ACC112 (cell line): ENCODE data around the gene EXOC2.
A peak's percentile ranks its signal among the peaks of the same experiment; 100 is the strongest.
"Not testable (repeated sequence)": the region's sequence is repeated elsewhere in the genome, so short reads cannot be mapped to it uniquely, and the experiment has no call there.

Experiments used
- H2AFZ ChIP-seq: fragments of 200-600 bp; sonication (generic); one replicate; pipeline ENCODE4 v1.6.0; 2017; ENCODE audit warnings: antibody characterized with exemption, low read length; ENCODE audit not compliant: unreplicated experiment
- H3K27ac ChIP-seq: fragments of 200-600 bp; sonication (generic); 2 replicates; pipeline ENCODE4 v1.5.1; 2014; ENCODE audit warnings: low read depth, mild to moderate bottlenecking, antibody characterized with exemption, low read length, moderate library complexity
- H3K27me3 ChIP-seq: fragments of 200-600 bp; sonication (generic); 2 replicates; pipeline ENCODE4 v1.6.1; 2014; ENCODE audit warnings: mild to moderate bottlenecking, antibody characterized with exemption, low read length, moderate library complexity, mixed read lengths; ENCODE audit not compliant: insufficient read depth
- H3K36me3 ChIP-seq: fragments of 200-600 bp; sonication (generic); 2 replicates; pipeline ENCODE4 v1.6.1; 2016; ENCODE audit warnings: mild to moderate bottlenecking, antibody characterized with exemption, low read length, moderate library complexity, mixed read lengths; ENCODE audit not compliant: insufficient read depth
- H3K4me1 ChIP-seq: fragments of 200-600 bp; sonication (generic); one replicate; pipeline ENCODE4 v1.6.1; 2016; ENCODE audit warnings: low read length, mixed read lengths; ENCODE audit not compliant: insufficient read depth, unreplicated experiment, control insufficient read depth
- H3K4me3 ChIP-seq: fragments of 200-600 bp; sonication (generic); 2 replicates; pipeline ENCODE4 v1.5.1; 2014; ENCODE audit warnings: mild to moderate bottlenecking, low read depth, low read length
- H3K79me2 ChIP-seq: fragments of 200-600 bp; sonication (generic); one replicate; pipeline ENCODE4 v1.6.0; 2016; ENCODE audit warnings: low read length; ENCODE audit not compliant: control insufficient read depth, unreplicated experiment, insufficient read depth

The EXOC2 gene

DNA sequence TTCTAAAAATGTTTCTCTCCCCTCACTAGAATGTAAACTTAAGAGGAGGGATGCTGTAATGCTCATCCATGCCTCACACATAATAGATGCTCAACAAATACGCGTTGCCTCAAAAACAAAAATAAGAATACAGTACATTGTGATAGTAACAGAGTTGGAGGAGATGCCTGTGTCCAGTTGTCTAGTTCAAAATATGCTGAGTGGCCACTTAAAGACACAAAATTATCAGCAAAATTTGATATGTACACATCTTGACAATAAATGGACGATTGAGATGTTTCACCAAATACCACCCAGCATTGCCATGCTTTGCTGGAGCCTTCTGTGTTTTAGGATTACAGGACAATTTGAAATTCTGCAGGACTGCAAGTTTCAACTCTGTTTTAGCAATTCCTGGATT, 7.6 kb upstream of the EXOC2 start:
- H3K27ac ChIP-seq: no peak overlapping the region
- no peaks in the 10 kb centered on the region for H3K27me3 ChIP-seq
- H3K4me3 ChIP-seq: no peak overlapping the region
- no peaks in the 10 kb centered on the region for H3K36me3 ChIP-seq
- H3K4me1 ChIP-seq: no peaks in the 10 kb centered on the region
- H2AFZ ChIP-seq: no peak overlapping the region
- no peaks in the 10 kb centered on the region for H3K79me2 ChIP-seq

DNA sequence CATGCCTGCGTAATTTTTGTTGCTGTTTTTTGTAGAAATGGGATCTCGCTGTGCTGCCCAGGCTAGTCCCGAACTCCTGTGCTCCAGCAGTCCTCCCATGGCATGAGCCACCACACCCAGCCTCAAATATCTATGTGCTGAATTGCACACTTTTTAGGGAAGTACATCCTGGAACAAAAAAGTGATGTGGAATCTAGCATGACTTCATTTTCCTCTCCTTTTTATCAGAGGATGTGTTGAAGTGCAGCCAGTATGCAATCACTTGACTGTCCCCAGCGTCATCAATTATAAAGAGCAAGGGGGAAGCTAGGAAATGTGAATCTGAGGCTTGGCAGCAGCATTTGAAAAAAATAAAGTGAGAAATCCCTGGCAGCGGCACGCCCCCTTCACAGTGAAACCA, 6.4 kb upstream of the EXOC2 start:
- H3K4me1 ChIP-seq: no peaks in the 10 kb centered on the region
- H2AFZ ChIP-seq: no peak overlapping the region
- no peaks in the 10 kb centered on the region for H3K79me2 ChIP-seq
- H3K4me3 ChIP-seq: no peak overlapping the region
- no peaks in the 10 kb centered on the region for H3K36me3 ChIP-seq
- no peak overlapping the region for H3K27ac ChIP-seq
- H3K27me3 ChIP-seq: no peaks in the 10 kb centered on the region

DNA sequence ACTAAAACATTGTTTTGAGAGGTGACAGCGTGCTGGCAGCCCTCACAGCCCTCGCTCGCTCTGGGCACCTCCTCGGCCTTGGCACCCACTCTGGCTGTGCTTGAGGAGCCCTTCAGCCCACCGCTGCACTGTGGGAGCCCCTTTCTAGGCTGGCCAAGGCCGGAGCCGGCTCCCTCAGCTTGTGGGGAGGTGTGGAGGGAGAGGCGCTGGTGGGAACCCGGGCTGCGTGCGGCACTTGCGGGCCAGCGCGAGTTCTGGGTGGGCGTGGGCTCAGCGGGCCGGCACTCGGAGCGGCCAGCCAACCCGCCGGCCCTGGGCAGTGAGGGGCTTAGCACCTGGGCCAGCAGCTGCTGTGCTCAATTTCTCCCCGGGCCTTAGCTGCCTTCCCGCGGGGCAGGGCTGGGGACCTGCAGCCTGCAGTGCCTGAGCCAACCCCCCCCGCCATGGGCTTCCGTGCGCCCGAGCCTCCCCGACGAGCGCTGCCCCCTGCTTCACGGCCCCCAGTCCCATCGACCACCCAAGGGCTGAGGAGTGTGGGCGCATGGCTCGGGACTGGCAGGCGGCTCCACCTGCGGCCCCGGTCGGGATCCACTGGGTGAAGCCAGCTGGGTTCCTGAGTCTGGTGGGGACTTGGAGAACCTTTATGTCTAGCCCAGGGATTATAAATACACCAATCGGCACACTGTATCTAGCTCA, 1.6 kb upstream of the EXOC2 start:
- not testable (repeated sequence) for H3K27ac ChIP-seq, H2AFZ ChIP-seq, H3K27me3 ChIP-seq, H3K36me3 ChIP-seq, H3K4me3 ChIP-seq
- Histone ChIP-seq H3K79me2 (peaks cover 28% of the 10 kb centered on the region), H3K4me1 (peaks cover 14% of the 10 kb centered on the region)

DNA sequence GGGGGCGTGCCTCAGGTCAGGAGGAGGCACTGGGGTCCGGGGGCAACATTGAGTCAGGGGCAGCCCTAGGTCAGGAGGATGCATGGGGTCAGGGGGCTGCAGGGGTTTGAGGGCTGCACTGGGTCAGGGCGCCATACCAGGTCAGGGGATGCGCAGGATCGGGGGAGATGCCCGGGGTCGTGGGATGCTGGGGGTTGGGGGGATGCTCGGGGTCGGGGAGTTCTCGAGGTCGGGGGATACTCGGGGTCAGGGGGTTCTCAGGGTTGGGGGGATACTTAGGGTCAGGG, 727 bp upstream of the EXOC2 start:
- no peaks in the 10 kb centered on the region for H3K27me3 ChIP-seq
- no peak overlapping the region for H3K27ac ChIP-seq
- no peak overlapping the region for H2AFZ ChIP-seq
- H3K79me2 ChIP-seq: peaks cover 35% of the 10 kb centered on the region
- H3K4me1 ChIP-seq: peaks cover 14% of the 10 kb centered on the region
- no peaks in the 10 kb centered on the region for H3K36me3 ChIP-seq
- H3K4me3 ChIP-seq: peak overlapping the region; percentile 93

DNA sequence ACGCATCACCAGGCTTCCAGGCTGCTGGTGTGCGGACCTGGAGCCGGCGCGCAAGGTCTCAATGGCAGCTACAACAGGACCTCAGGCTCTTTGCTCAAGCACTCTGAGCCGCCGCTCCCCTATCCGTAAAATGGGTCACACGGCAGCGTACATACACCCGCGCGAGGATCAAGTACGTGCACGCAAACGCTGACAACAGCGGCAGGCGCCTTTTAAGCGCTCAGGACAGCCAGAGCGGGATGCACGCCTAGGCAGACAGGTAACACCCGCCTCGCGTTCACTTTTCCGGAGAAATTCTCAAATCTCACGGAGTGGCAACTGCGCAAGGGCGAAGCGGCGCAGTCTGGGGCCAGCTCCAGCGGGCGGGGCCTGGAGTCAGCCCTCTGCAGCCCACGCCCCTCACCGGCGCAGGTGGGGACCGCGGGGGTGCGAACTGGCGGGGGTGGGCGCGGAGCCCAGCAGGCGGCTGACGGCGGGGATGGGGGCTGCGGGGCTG, 535 bp downstream of the EXOC2 start:
- peaks cover 38% of the 10 kb centered on the region for H3K79me2 ChIP-seq
- peak overlapping the region; percentile 57 for H2AFZ ChIP-seq
- H3K27ac ChIP-seq: no peak overlapping the region

DNA sequence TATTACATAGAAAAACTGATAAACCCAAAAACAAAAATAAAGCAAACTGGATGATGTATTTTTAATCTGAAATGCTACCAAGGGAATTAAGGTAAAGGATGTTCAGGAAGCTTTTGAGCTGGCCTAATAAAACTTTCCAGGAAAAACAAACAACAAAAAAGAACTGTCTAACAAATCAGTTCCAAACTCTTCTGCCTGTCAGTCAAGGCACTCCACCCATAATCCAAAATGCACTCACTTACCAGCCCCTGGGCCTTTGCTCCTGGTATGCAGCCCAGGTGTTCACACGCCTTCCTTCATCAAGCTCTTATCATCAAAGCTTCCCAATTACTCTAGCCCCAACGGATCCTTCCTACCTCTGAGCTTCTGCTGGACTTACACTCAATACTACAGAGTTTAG, 3.7 kb downstream of the EXOC2 start:
- Histone ChIP-seq H3K79me2 (peaks cover 49% of the 10 kb centered on the region), H3K36me3 (no peaks in the 10 kb centered on the region), H2AFZ (no peak overlapping the region), H3K4me1 (peaks cover 27% of the 10 kb centered on the region), H3K27ac (no peak overlapping the region), H3K27me3 (no peaks in the 10 kb centered on the region), H3K4me3 (no peak overlapping the region)

More for the DNA sequence above, 535 bp downstream of the EXOC2 start:
- H3K27me3 ChIP-seq: no peaks in the 10 kb centered on the region
- peak overlapping the region; percentile 93 for H3K4me3 ChIP-seq
- no peaks in the 10 kb centered on the region for H3K36me3 ChIP-seq
- H3K4me1 ChIP-seq: peaks cover 14% of the 10 kb centered on the region

DNA sequence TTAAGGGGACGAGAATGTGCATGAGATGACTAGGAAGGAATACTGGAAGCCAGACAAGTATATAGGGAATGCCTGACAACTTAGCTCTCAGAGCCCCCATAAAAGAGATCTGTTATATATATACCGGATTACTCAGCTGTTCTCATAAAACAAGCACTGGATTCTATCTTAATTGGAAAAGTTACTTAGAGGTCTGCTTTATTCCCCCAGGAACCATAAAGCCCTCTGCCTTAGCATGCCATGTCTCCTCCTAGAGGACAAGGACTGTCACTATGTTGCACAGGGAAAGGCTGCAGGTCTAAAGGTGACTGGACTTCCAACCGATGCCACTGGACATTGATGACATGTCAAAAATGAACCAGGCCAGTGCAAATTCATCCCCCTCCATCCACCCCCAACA, 6.4 kb downstream of the EXOC2 start:
- Histone ChIP-seq H3K4me3 (no peak overlapping the region), H3K4me1 (peaks cover 39% of the 10 kb centered on the region), H2AFZ (no peak overlapping the region), H3K79me2 (peaks cover 61% of the 10 kb centered on the region), H3K36me3 (no peaks in the 10 kb centered on the region), H3K27ac (no peak overlapping the region), H3K27me3 (no peaks in the 10 kb centered on the region)

DNA sequence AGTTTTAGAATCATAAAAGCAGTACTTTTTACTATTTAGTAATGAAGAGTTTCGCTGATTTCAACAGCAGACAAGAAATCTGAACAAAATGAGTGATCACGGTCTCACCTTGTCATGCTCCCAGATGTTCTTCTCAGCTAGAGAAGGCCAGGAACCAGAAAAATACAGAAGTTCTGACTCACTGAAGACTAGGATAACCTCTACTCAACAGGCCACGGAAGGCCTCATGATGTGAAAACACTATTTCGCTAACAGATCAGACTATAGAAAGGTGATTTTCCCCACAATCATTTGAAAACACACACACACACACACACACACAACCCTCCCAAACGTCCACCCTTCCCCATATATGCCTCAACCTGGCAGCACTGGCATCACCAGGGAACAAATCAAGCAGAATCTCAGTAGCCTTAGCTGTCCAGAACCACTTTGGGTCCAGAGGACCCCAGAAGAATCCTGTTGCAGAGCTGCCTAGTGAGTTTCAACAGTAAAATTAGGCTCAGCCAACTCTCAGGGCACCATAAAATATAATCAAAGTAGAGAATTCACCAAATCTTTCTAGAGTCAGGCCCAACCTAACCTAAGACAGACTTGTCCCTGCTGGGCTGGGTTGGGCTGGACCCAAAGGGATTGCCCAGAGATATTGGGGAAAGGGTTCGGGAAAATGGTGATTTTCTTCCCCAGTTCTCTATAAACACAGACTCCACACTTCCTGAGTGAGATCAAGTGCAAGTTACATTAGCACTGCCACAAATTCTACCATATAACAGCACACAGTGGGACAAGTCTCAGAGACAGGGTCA, 7.9 kb downstream of the EXOC2 start:
- H3K27me3 ChIP-seq: no peaks in the 10 kb centered on the region
- peaks cover 35% of the 10 kb centered on the region for H3K4me1 ChIP-seq
- H3K4me3 ChIP-seq: 0 out of 2 replicates have a peak overlapping the region, but pooled peaks have one; percentile 7
- H2AFZ ChIP-seq: no peak overlapping the region
- H3K36me3 ChIP-seq: no peaks in the 10 kb centered on the region
- peaks cover 61% of the 10 kb centered on the region for H3K79me2 ChIP-seq
- peak overlapping the region; percentile 60 for H3K27ac ChIP-seq

DNA sequence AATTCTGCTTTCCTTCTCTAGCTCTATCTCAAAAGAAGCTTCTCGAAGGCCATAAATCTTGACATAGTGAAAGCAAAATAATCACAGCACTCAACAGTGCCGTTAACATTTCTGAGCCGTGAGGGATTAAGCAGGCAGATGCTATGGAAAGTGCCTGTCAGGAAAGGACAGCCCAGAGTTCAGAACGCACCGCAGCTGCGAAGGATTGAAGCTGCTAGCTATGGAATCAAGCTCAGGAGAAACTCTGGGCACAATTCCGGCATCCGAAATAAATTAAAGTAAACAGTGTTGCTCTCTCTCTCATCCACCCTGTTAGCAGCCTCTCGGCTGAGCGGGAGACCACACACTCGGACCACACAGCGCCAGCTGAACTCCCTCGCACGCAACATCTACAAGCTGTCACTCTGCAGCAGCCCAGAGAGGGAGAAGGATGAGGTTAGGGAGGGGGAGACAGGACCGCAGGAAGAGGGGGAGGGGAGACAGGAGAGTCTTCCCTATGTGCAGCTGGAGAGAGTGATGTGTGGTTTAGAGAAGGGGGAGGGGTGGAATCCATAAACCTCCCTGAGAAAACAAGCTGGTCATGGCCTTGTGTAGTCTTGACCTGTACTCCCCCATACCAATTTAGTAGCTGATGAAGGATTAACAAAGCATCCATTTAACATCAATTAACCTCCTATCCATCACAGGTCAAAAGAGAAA, 9.0 kb downstream of the EXOC2 start:
- H3K27me3 ChIP-seq: no peaks in the 10 kb centered on the region
- H3K36me3 ChIP-seq: no peaks in the 10 kb centered on the region
- peak overlapping the region; percentile 71 for H3K4me3 ChIP-seq
- peaks cover 59% of the 10 kb centered on the region for H3K79me2 ChIP-seq
- H3K4me1 ChIP-seq: peaks cover 35% of the 10 kb centered on the region
- H2AFZ ChIP-seq: peak overlapping the region; percentile 12
- H3K27ac ChIP-seq: peak overlapping the region; percentile 60

DNA sequence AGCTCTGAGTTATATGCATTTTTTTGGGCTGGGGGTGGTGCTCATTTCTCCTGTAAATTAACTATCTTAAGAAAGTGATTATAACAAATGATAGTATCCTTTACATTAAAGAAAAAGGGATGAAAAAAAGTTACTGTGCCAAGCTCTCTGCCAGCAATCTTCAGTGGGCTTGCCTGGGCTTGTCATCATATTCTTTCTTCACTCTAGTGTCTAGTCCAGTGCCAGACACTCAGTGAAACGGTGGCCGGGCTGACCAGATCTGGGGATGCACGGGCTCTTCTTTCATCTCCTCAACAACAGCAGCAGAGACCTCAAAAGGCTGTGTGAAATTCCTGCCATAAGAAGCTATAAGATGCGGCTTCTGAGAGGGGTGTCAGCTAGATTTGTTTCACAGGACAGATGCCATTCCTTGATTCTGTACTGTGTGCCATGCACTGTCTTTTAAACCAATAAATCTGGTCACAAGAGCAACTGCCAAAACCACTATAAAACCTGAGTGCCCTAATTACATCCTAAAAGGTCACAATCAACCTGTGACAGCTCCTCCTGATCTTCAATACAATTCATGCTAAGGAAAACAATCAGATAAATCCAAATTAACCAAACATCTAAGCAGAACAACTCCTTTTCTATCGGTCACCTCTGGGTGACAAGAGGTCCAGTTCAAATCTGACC, 12.1 kb downstream of the EXOC2 start:
- no peak overlapping the region for H3K27ac ChIP-seq
- H2AFZ ChIP-seq: no peak overlapping the region
- H3K27me3 ChIP-seq: no peaks in the 10 kb centered on the region
- H3K4me3 ChIP-seq: no peak overlapping the region
- H3K4me1 ChIP-seq: peaks cover 35% of the 10 kb centered on the region
- no peaks in the 10 kb centered on the region for H3K36me3 ChIP-seq
- H3K79me2 ChIP-seq: peaks cover 55% of the 10 kb centered on the region
